GM12891 (cell line): ENCODE data around the gene C10orf90.

ENCODE experiments used
- POLR2A ChIP-seq: IDR thresholded peaks from 2 replicates; pipeline ENCODE4 v1.6.1; 2011; ENCODE audit warnings: low read depth, low read length, control low read depth
- POLR2AphosphoS5 ChIP-seq: IDR thresholded peaks from 2 replicates; pipeline ENCODE4 v1.6.1; 2011; ENCODE audit warnings: low read depth, low read length, control low read depth

- TF ChIP-seq POLR2AphosphoS5, result no peak
- TF ChIP-seq POLR2A, result no peak
Observed at GRCh38 chr10:126375299-126375698, 295.2 kb downstream of the C10orf90 start.
